Measurements from ENCODE around the gene KPNA6. TPM values are rescaled to one million over a fixed set of nuclear protein-coding genes. Genes with fewer than 3 reads are reported as not detected.

KPNA6 gene
- total RNA-seq, 1 experiment from 2014 or later: 45.8 TPM

DNA sequence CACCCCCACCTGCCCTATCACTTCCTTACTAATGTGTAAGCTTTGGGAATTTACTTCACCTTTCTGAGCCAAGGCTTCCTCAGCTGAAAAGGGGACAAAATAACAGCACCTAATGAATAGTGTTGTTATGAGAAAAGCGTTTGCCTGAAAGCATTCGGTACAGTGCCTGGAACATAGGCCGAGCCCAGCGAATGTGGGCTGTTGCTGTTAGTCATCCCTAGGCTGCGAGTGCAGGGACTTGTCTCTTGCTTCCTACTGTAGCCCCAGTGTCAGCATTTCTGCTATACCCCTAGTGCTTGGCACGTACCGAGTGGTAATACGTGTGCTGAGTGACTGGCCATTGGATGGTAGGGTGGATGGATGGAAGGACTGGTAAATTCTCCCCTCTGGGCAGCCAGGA, 16.7 kb upstream of the KPNA6 start:
- intact Hi-C loops (cut with micrococcal nuclease): no loop called here
- Histone ChIP-seq H3K27me3 (ENCODE audit: low read length) (no peaks in the 10 kb centered on the region), H3F3A (ENCODE audit: low read length, unreplicated experiment) (no peaks in the 10 kb centered on the region), H3K9me3 (ENCODE audit: low read length) (no peaks in the 10 kb centered on the region), H3K9me2 (replicated peaks; ENCODE audit: low read length) (no peaks in the 10 kb centered on the region), H3K4me3 (ENCODE audit: low read length) (no peak overlapping the region), H3K79me2 (ENCODE audit: low read length) (no peaks in the 10 kb centered on the region), H3K36me3 (ENCODE audit: low read depth, low read length) (peaks cover 7% of the 10 kb centered on the region), H3K4me1 (ENCODE audit: insufficient read depth, low read length) (peaks cover 9% of the 10 kb centered on the region; the same call in 1 of the 2 replicates), H4K20me1 (ENCODE audit: low read length) (no peaks in the 10 kb centered on the region), H3K4me2 (ENCODE audit: low read length) (no peak overlapping the region), H3K27ac (ENCODE audit: low read length) (no peak overlapping the region), H2AFZ (ENCODE audit: low read length) (no peak overlapping the region), H3K9ac (ENCODE audit: low read length) (no peak overlapping the region)
- ChIA-PET CTCF (no interaction called here), POLR2A (ENCODE audit: unreplicated experiment) (interaction anchor here (0.6 kb wide), 1 partner anchor 10 kb away, joined by 6 read pairs; no protein-coding TSS in a partner anchor)
- no TSS peak for BruUV-seq (replicated peaks)
- DNase-seq (no peak), ATAC-seq (no peak)
- TF ChIP-seq, protein P1, sequence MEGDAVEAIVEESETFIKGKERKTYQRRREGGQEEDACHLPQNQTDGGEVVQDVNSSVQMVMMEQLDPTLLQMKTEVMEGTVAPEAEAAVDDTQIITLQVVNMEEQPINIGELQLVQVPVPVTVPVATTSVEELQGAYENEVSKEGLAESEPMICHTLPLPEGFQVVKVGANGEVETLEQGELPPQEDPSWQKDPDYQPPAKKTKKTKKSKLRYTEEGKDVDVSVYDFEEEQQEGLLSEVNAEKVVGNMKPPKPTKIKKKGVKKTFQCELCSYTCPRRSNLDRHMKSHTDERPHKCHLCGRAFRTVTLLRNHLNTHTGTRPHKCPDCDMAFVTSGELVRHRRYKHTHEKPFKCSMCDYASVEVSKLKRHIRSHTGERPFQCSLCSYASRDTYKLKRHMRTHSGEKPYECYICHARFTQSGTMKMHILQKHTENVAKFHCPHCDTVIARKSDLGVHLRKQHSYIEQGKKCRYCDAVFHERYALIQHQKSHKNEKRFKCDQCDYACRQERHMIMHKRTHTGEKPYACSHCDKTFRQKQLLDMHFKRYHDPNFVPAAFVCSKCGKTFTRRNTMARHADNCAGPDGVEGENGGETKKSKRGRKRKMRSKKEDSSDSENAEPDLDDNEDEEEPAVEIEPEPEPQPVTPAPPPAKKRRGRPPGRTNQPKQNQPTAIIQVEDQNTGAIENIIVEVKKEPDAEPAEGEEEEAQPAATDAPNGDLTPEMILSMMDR (conservative IDR thresholded peaks at IDR 0.05; ENCODE audit: low read depth, low read length): no peak
- TF ChIP-seq EZH2phosphoT487 (IDR thresholded peaks at IDR 0.05; ENCODE audit: borderline replicate concordance, low read length) (no peak), EZH2 (IDR thresholded peaks at IDR 0.05; ENCODE audit: low read length, unreplicated experiment) (no peak)

DNA sequence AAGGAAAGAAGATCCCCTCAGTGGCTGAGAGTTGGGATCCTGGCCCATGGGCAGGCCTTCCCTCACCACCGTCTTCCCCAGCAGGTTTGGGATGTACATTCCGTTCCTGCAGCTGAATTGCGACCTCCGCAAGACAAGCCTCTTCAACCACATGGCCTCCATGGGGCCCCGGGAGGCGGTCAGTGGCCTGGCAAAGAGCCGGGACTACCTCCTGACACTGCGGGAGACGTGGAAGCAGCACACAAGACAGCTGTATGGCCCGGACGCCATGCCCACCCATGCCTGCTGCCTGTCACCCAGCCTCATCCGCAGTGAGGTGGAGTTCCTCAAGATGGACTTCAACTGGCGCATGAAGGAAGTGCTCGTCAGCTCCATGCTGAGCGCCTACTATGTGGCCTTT, 16.3 kb upstream of the KPNA6 start:
- DNase-seq: no peak
- peaks cover 9% of the 10 kb centered on the region for H3K36me3 ChIP-seq (ENCODE audit: low read depth, low read length)
- H2AFZ ChIP-seq (ENCODE audit: low read length): no peak overlapping the region
- BruUV-seq (replicated peaks): no TSS peak
- H3K4me2 ChIP-seq (ENCODE audit: low read length): no peak overlapping the region
- H3F3A ChIP-seq (ENCODE audit: low read length, unreplicated experiment): no peaks in the 10 kb centered on the region
- H3K9me3 ChIP-seq (ENCODE audit: low read length): no peaks in the 10 kb centered on the region
- H3K4me3 ChIP-seq (ENCODE audit: low read length): no peak overlapping the region
- H3K79me2 ChIP-seq (ENCODE audit: low read length): no peaks in the 10 kb centered on the region
- no peaks in the 10 kb centered on the region for H4K20me1 ChIP-seq (ENCODE audit: low read length)
- H3K27me3 ChIP-seq (ENCODE audit: low read length): no peaks in the 10 kb centered on the region
- intact Hi-C loops (cut with micrococcal nuclease): no loop called here
- no peaks in the 10 kb centered on the region for H3K9me2 ChIP-seq (replicated peaks; ENCODE audit: low read length)
- H3K4me1 ChIP-seq (ENCODE audit: insufficient read depth, low read length): peaks cover 9% of the 10 kb centered on the region; the same call in 1 of the 2 replicates
- no peak overlapping the region for H3K27ac ChIP-seq (ENCODE audit: low read length)
- CTCF ChIA-PET: no interaction called here
- no peak overlapping the region for H3K9ac ChIP-seq (ENCODE audit: low read length)
- TF ChIP-seq EZH2phosphoT487 (IDR thresholded peaks at IDR 0.05; ENCODE audit: borderline replicate concordance, low read length) (no peak), EZH2 (IDR thresholded peaks at IDR 0.05; ENCODE audit: low read length, unreplicated experiment) (no peak)
- TF ChIP-seq, protein P1 (conservative IDR thresholded peaks at IDR 0.05; ENCODE audit: low read depth, low read length): no peak
- ATAC-seq: no peak
- POLR2A ChIA-PET (ENCODE audit: unreplicated experiment): no interaction called here

DNA sequence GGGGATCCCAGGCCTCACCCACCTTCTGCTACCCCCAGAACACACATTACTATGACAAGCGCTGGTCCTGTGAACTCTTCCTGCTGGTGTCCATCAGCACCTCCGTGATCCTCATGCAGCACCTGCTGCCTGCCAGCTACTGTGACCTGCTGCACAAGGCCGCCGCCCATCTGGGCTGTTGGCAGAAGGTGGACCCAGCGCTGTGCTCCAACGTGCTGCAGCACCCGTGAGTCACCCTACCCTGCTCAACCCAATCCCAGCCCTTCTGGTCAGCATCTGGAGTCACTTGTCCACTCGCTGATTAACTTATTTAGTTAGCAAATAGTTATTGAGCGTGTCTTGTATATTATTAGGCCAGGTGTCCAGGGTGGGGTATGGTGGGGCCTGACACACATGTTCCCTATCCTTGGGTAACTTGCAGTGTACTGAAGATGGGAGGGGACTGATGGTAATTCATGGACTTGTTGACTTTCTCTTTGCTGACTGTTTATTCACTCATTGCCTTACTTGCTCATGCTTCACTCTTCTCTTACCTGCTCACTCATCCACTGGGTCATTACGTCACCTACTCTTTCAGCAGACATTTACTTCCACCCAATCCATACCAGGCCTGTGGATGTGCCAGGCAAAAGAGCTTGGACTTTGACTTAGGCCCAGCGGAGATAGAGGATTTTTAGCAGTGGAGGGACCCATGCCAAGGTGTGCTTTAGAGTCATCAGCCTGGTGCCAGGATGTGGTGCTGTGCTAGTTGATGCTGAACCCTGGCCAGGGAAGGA, 12.9 kb upstream of the KPNA6 start:
- Histone ChIP-seq H3K27me3 (ENCODE audit: low read length) (no peaks in the 10 kb centered on the region), H4K20me1 (ENCODE audit: low read length) (no peaks in the 10 kb centered on the region), H3K4me3 (ENCODE audit: low read length) (no peak overlapping the region), H2AFZ (ENCODE audit: low read length) (no peak overlapping the region), H3K79me2 (ENCODE audit: low read length) (no peaks in the 10 kb centered on the region), H3K27ac (ENCODE audit: low read length) (peak overlapping the region; percentile 16), H3K9me2 (replicated peaks; ENCODE audit: low read length) (no peaks in the 10 kb centered on the region), H3K36me3 (ENCODE audit: low read depth, low read length) (peaks cover 13% of the 10 kb centered on the region), H3F3A (ENCODE audit: low read length, unreplicated experiment) (no peaks in the 10 kb centered on the region), H3K9ac (ENCODE audit: low read length) (no peak overlapping the region), H3K4me1 (ENCODE audit: insufficient read depth, low read length) (peaks cover 9% of the 10 kb centered on the region; the same call in 1 of the 2 replicates), H3K9me3 (ENCODE audit: low read length) (no peaks in the 10 kb centered on the region), H3K4me2 (ENCODE audit: low read length) (no peak overlapping the region)
- intact Hi-C loops (cut with micrococcal nuclease): no loop called here
- ATAC-seq (peak; percentile 98), DNase-seq (peak; percentile 66)
- POLR2A ChIA-PET (ENCODE audit: unreplicated experiment): no interaction called here
- TF ChIP-seq EZH2 (IDR thresholded peaks at IDR 0.05; ENCODE audit: low read length, unreplicated experiment): no peak
- TF ChIP-seq, protein P1 (conservative IDR thresholded peaks at IDR 0.05; ENCODE audit: low read depth, low read length): no peak
- TF ChIP-seq EZH2phosphoT487 (IDR thresholded peaks at IDR 0.05; ENCODE audit: borderline replicate concordance, low read length): no peak
- CTCF ChIA-PET: no interaction called here
- no TSS peak for BruUV-seq (replicated peaks)
